Superior temporal gyrus (tissue), 1 donor: ENCODE measurements around the gene CREB5.
"Not testable (repeated sequence)": the region's sequence is repeated elsewhere in the genome, so short reads cannot be mapped to it uniquely, and the experiment has no call there.

Experiments used
- DNase-seq: peaks from one replicate; pipeline ENCODE4 v3.0.0-alpha.2; 2016; ENCODE audit errors: extremely low spot score

CREB5 gene

GRCh38 chr7:28611399-28611897, 199.1 kb downstream of the CREB5 start:
- not testable (repeated sequence) for DNase-seq

GRCh38 chr7:28613262-28613661, 200.9 kb downstream of the CREB5 start:
- DNase-seq: no peak

- DNase-seq: no peak
These were observed 202.8 kb downstream of the CREB5 start for GRCh38 chr7:28615091-28615490.

GRCh38 chr7:28617308-28617880, 205.1 kb downstream of the CREB5 start:
- DNase-seq: no peak

GRCh38 chr7:28618383-28618782, 206.1 kb downstream of the CREB5 start:
- no peak for DNase-seq

GRCh38 chr7:28619256-28619655, 206.9 kb downstream of the CREB5 start:
- DNase-seq: no peak

- DNase-seq: no peak
These were observed 209.1 kb downstream of the CREB5 start for GRCh38 chr7:28621369-28621841.

GRCh38 chr7:28623105-28623730, 210.9 kb downstream of the CREB5 start:
- no peak for DNase-seq

- DNase-seq: no peak
These were observed 211.5 kb downstream of the CREB5 start for GRCh38 chr7:28623863-28624262.

GRCh38 chr7:28625432-28625831, 213.1 kb downstream of the CREB5 start:
- DNase-seq: no peak

- no peak for DNase-seq
These were observed 213.9 kb downstream of the CREB5 start for GRCh38 chr7:28626221-28626620.

GRCh38 chr7:28626624-28627262, 214.4 kb downstream of the CREB5 start:
- no peak for DNase-seq

- no peak for DNase-seq
These were observed 214.9 kb downstream of the CREB5 start for GRCh38 chr7:28627263-28627653.

- no peak for DNase-seq
These were observed 215.6 kb downstream of the CREB5 start for GRCh38 chr7:28627896-28628295.

GRCh38 chr7:28629216-28629842, 217.0 kb downstream of the CREB5 start:
- no peak for DNase-seq

- DNase-seq: no peak
These were observed 218.0 kb downstream of the CREB5 start for GRCh38 chr7:28630350-28630749.

GRCh38 chr7:28631995-28632394, 219.7 kb downstream of the CREB5 start:
- DNase-seq: no peak

- no peak for DNase-seq
These were observed 226.6 kb downstream of the CREB5 start for GRCh38 chr7:28638914-28639313.

- DNase-seq: no peak
These were observed 227.7 kb downstream of the CREB5 start for GRCh38 chr7:28640001-28640400.

GRCh38 chr7:28641752-28642545, 229.6 kb downstream of the CREB5 start:
- no peak for DNase-seq

GRCh38 chr7:28643188-28643569, 230.9 kb downstream of the CREB5 start:
- DNase-seq: no peak
